H1 (cell line): ENCODE data around the gene CACNG7. TPM values are rescaled to one million over a fixed set of nuclear protein-coding genes. Genes with fewer than 3 reads are reported as not detected.

Experiments
- BACH1 ChIP-seq: IDR thresholded peaks from 2 replicates; pipeline ENCODE4 v1.6.1; 2012; ENCODE audit warnings: low read length, improper control_type of control experiment
- BCL11A ChIP-seq, 2 experiments: IDR thresholded peaks; one replicate each; pipeline ENCODE4 v1.6.1; 2011; ENCODE audit warnings: low read depth in 2 of 2, low read length in 2 of 2, mild to moderate bottlenecking in 2 of 2
- BRCA1 ChIP-seq: IDR thresholded peaks from 2 replicates; pipeline ENCODE4 v1.6.1; 2012; ENCODE audit warnings: low read depth, low read length, improper control_type of control experiment
- CBX5 ChIP-seq: fragments of 300-800, 300-1000 bp; sonication (generic); IDR thresholded peaks from 2 replicates; pipeline ENCODE4 v1.7.1; 2016; ENCODE audit warnings: antibody characterized with exemption, low read length, low read depth
- CBX8 ChIP-seq: fragments of 300-800, 300-1000 bp; sonication (generic); IDR thresholded peaks from 2 replicates; pipeline ENCODE4 v1.7.1; 2016; ENCODE audit warnings: low read depth, low read length, borderline replicate concordance
- EP300 ChIP-seq, 2 experiments: IDR thresholded peaks; 1 replicate in 1 of 2; 2 replicates in 1 of 2; pipeline ENCODE4 v1.6.1; 2011 to 2012; ENCODE audit warnings: low read depth in 2 of 2, low read length in 2 of 2, mild to moderate bottlenecking in 2 of 2, borderline replicate concordance in 1 of 2, inconsistent platforms in 1 of 2, moderate library complexity in 1 of 2
- JUN ChIP-seq: IDR thresholded peaks from 2 replicates; pipeline ENCODE4 v1.6.1; 2011; ENCODE audit warnings: low read depth, mild to moderate bottlenecking, improper control_type of control experiment, low read length
- KDM5A ChIP-seq: fragments of 200-600 bp; IDR thresholded peaks from 2 replicates; pipeline ENCODE4 v1.7.1; 2012; ENCODE audit warnings: mild to moderate bottlenecking, low read length, inconsistent platforms, mixed read lengths
- NANOG ChIP-seq: IDR thresholded peaks from 2 replicates; pipeline ENCODE4 v1.6.1; 2011; ENCODE audit warnings: low read length, low read depth, mild to moderate bottlenecking, inconsistent platforms; ENCODE audit not compliant: insufficient read depth, poor library complexity, severe bottlenecking
- POLR2A ChIP-seq, 2 experiments: IDR thresholded peaks; 1 replicate in 1 of 2; 2 replicates in 1 of 2; pipeline ENCODE4 v1.6.1; 2011; ENCODE audit warnings: low read depth in 2 of 2, low read length in 2 of 2, mild to moderate bottlenecking in 2 of 2; ENCODE audit errors: control extremely low read depth in 1 of 2
- POU5F1 ChIP-seq: IDR thresholded peaks from 2 replicates; pipeline ENCODE4 v1.6.1; 2011; ENCODE audit warnings: low read depth, mild to moderate bottlenecking, low read length, moderate library complexity
- RAD21 ChIP-seq, 2 experiments: IDR thresholded peaks in 1 of 2; conservative IDR thresholded peaks in 1 of 2; 2 replicates each; pipeline ENCODE4 v1.6.1; 2011; ENCODE audit warnings: low read depth in 2 of 2, low read length in 2 of 2, improper control_type of control experiment in 1 of 2, inconsistent platforms in 1 of 2, mild to moderate bottlenecking in 1 of 2, moderate library complexity in 1 of 2
- RNF2 ChIP-seq: fragments of 200-900, 300-1000 bp; sonication (generic); IDR thresholded peaks from 2 replicates; pipeline ENCODE4 v1.7.1; 2016; ENCODE audit warnings: borderline replicate concordance, low read depth, mild to moderate bottlenecking, antibody characterized with exemption, low read length; ENCODE audit not compliant: poor library complexity, severe bottlenecking; ENCODE audit errors: missing control alignments
- SIN3A ChIP-seq, 2 experiments: IDR thresholded peaks in 1 of 2; conservative IDR thresholded peaks in 1 of 2; 2 replicates each; pipeline ENCODE4 v1.6.1; 2011 to 2012; ENCODE audit warnings: low read length in 2 of 2, improper control_type of control experiment in 1 of 2, low read depth in 1 of 2, mild to moderate bottlenecking in 1 of 2
- SRF ChIP-seq: IDR thresholded peaks from 2 replicates; pipeline ENCODE4 v1.6.1; 2011; ENCODE audit warnings: mild to moderate bottlenecking, low read depth, low read length, moderate library complexity
- SUZ12 ChIP-seq: fragments of 200-600 bp; sonication (generic); IDR thresholded peaks from 2 replicates; pipeline ENCODE4 v1.6.1; 2012; ENCODE audit warnings: mild to moderate bottlenecking, inconsistent platforms, low read length, moderate library complexity, mixed read lengths
- TAF7 ChIP-seq: optimal IDR thresholded peaks from 2 replicates; pipeline ENCODE3; 2011; ENCODE audit warnings: low read depth, mild to moderate bottlenecking, inconsistent platforms, low read length, moderate library complexity, borderline replicate concordance
- TCF12 ChIP-seq: IDR thresholded peaks from 2 replicates; pipeline ENCODE4 v1.6.1; 2011; ENCODE audit warnings: low read depth, mild to moderate bottlenecking, low read length
- YY1 ChIP-seq: IDR thresholded peaks from 2 replicates; pipeline ENCODE4 v1.6.1; 2011; ENCODE audit warnings: low read depth, mild to moderate bottlenecking, low read length
- polyA plus RNA-seq, 7 experiments: library from polyadenylated mRNA; depleted of rRNA in 3 of 7; stranded (reverse) in 5 of 7; unstranded in 2 of 7; fragments of >200 nt in 5 of 7; fragments of 200-250 nt in 2 of 7; gene quantifications; 1 replicate in 5 of 7; 2 replicates in 1 of 7; 4 replicates in 1 of 7; pipeline versions ENCODE4 v1.2.1 to v1.2.3, GENCODE V29; 2011 to 2013; ENCODE audit warnings: missing spikeins in 2 of 7, mixed read lengths in 2 of 7
- total RNA-seq: library from RNA; stranded (reverse); fragmentation: NEBNext Ultra II Directional; extraction: Animal tissue kit (Norgen Biotek cat#: 25700); gene quantifications from 2 replicates; pipeline ENCODE4 v1.2.1, GENCODE V29; 2021
- TF ChIP-seq, protein P1 (sequence below), 3 experiments: IDR thresholded peaks; 1 replicate in 2 of 3; 2 replicates in 1 of 3; pipeline versions ENCODE4 v1.5.1 to v1.6.1; 2011; ENCODE audit warnings: low read length in 3 of 3, mild to moderate bottlenecking in 3 of 3, inconsistent platforms in 2 of 3, low read depth in 1 of 3, moderate library complexity in 1 of 3; ENCODE audit not compliant: insufficient read depth in 1 of 3; ENCODE audit errors: control extremely low read depth in 1 of 3

CACNG7 gene
- total and polyA plus RNA-seq, 2 of the 8 experiments (the other 6 are each of a cell fraction or from before 2014, with no cell fraction given): 28.9 to 69.8 TPM

DNA sequence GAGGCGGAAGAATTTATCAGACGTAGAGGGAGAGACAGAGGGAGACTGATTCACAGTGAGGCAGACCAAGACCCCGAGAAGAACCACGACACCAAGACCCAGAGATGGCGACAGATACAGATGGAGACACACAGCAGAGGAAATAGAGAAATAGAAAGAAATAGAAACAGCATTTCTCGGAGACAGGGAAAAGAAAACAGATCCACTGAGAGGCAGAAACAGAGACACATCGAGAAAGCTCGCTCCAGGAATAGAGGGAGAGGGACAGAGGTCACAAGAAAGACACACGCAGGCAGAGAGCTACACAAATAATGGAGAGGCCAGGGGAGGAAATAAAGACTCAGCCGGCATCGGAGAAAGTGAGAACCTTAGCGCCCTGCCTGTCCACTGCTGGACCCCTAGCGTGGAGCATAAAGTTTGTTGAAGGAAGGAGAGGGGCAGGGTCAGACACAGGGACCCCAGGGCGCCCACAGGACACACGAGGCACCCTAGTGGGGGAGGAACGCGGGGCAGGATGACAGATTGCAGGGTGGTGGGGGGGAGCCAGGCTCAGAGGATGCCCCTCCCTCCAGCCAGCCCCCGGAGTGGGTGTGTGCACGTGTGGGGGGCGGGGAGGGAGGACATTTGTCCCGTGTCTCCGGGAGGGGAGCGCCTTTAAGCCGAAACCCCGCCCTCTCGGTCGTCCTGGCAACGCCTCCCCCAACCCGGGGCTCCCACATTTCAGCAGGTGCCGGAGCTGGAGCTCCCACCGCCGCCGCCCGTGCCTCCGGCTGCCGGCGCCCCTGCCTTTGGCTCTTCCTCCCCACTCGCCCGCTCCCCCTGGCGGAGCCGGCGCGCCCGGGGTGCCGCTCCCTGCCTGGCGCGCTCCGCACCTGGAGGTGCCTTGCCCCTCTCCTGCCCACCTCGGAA, 27.3 kb upstream of the CACNG7 start, which contains the start of gene PRKCG (continued):
- TF ChIP-seq SIN3A (conservative IDR thresholded peaks at IDR 0.05 in 1 of 2, IDR thresholded peaks at IDR 0.05 in 1 of 2; ENCODE audit: low read depth in 1 of 2, low read length in 2 of 2) (0 out of 4 replicates have a peak, but pooled peaks of 1 of the 2 experiments have one; percentile 34), CBX5 (no peak), RNF2 (no peak), TCF12 (0 out of 2 replicates have a peak, but pooled peaks have one; percentile 10), JUN (no peak), KDM5A (no peak), YY1 (no peak), POU5F1 (no peak), SUZ12 (no peak), BCL11A (IDR thresholded peaks at IDR 0.05; ENCODE audit: low read depth in 2 of 2, low read length in 2 of 2) (no peak), BRCA1 (no peak), EP300 (IDR thresholded peaks at IDR 0.05; ENCODE audit: borderline replicate concordance in 1 of 2, low read depth in 2 of 2, low read length in 2 of 2) (peak in 1 of 2 experiments; percentile 15; a peak in 1 of 3 replicates), SRF (no peak), RAD21 (IDR thresholded peaks at IDR 0.05 in 1 of 2, conservative IDR thresholded peaks at IDR 0.05 in 1 of 2; ENCODE audit: low read depth in 2 of 2, low read length in 2 of 2) (peak; percentile 12 to 36; a peak in 2 of 4 replicates), TAF7 (no peak), NANOG (no peak), CBX8 (no peak), BACH1 (no peak), POLR2A (IDR thresholded peaks at IDR 0.05; ENCODE audit: control extremely low read depth in 1 of 2, low read depth in 2 of 2, low read length in 2 of 2) (no peak)
- TF ChIP-seq, protein P1, sequence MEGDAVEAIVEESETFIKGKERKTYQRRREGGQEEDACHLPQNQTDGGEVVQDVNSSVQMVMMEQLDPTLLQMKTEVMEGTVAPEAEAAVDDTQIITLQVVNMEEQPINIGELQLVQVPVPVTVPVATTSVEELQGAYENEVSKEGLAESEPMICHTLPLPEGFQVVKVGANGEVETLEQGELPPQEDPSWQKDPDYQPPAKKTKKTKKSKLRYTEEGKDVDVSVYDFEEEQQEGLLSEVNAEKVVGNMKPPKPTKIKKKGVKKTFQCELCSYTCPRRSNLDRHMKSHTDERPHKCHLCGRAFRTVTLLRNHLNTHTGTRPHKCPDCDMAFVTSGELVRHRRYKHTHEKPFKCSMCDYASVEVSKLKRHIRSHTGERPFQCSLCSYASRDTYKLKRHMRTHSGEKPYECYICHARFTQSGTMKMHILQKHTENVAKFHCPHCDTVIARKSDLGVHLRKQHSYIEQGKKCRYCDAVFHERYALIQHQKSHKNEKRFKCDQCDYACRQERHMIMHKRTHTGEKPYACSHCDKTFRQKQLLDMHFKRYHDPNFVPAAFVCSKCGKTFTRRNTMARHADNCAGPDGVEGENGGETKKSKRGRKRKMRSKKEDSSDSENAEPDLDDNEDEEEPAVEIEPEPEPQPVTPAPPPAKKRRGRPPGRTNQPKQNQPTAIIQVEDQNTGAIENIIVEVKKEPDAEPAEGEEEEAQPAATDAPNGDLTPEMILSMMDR (IDR thresholded peaks at IDR 0.05; ENCODE audit: control extremely low read depth in 1 of 3, insufficient read depth in 1 of 3, low read depth in 1 of 3, low read length in 3 of 3): peak; percentile 10 to 31 (median 22); a peak in 3 of 4 replicates
